IMR-90 (cell line): ENCODE data around the gene CMKLR1.

Experiments used
- CHD1 ChIP-seq: IDR thresholded peaks from 2 replicates; pipeline ENCODE4 v1.6.1; 2012; ENCODE audit warnings: low read depth, low read length, improper control_type of control experiment
- CTCF ChIP-seq: conservative IDR thresholded peaks from 2 replicates; pipeline ENCODE4 v1.5.1; 2012; ENCODE audit warnings: mild to moderate bottlenecking, low read depth, low read length, improper control_type of control experiment
- FOS ChIP-seq: fragments of 150-350 bp; IDR thresholded peaks from 2 replicates; pipeline ENCODE4 v1.6.1; 2016; ENCODE audit warnings: low read depth, low read length
- POLR2A ChIP-seq: IDR thresholded peaks from 2 replicates; pipeline ENCODE4 v1.6.1; 2012; ENCODE audit warnings: mild to moderate bottlenecking, low read depth, low read length
- RCOR1 ChIP-seq: IDR thresholded peaks from 2 replicates; pipeline ENCODE4 v1.6.1; 2012; ENCODE audit warnings: mild to moderate bottlenecking, low read length, improper control_type of control experiment; ENCODE audit not compliant: insufficient replicate concordance
- SMC3 ChIP-seq: fragments of 150-350 bp; IDR thresholded peaks from 2 replicates; pipeline ENCODE4 v1.6.1; 2016; ENCODE audit warnings: low read depth, mild to moderate bottlenecking, antibody characterized with exemption, low read length, moderate library complexity
- TF ChIP-seq, protein P1 (sequence below): fragments of 150-350 bp; IDR thresholded peaks from 2 replicates; pipeline ENCODE4 v1.6.1; 2016; ENCODE audit warnings: low read depth, mild to moderate bottlenecking, low read length, moderate library complexity, borderline replicate concordance

DNA sequence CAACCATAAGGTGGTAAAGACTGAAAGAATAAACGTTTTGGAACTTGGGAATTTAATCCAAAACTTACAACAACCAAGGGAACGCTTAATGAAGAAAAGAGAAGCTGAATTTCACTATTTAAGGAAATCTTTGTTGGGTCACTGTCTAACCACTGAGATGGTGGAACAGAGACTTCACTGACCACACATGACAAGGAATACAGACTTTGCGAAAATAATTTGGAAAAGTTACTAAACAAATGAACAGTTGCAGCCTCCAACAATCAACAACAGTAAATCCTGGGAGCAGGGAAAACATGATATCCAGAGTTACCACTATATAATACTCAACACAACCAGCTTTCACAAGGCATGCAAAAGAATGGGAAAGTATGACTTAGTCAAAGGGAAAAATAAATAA is 79.1 kb downstream of the CMKLR1 start:
- TF ChIP-seq CTCF (no peak), SMC3 (no peak), POLR2A (no peak), FOS (no peak), RCOR1 (no peak), CHD1 (no peak)
- TF ChIP-seq, protein P1, sequence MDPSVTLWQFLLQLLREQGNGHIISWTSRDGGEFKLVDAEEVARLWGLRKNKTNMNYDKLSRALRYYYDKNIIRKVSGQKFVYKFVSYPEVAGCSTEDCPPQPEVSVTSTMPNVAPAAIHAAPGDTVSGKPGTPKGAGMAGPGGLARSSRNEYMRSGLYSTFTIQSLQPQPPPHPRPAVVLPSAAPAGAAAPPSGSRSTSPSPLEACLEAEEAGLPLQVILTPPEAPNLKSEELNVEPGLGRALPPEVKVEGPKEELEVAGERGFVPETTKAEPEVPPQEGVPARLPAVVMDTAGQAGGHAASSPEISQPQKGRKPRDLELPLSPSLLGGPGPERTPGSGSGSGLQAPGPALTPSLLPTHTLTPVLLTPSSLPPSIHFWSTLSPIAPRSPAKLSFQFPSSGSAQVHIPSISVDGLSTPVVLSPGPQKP: no peak
